ENCODE results near the gene AKR1C8. TPM values are rescaled to one million over a fixed set of nuclear protein-coding genes. Genes with fewer than 3 reads are reported as not detected.

AKR1C8 gene
- polyA plus RNA-seq, 4 donors, result 0.06 TPM; not detected in 3

DNA sequence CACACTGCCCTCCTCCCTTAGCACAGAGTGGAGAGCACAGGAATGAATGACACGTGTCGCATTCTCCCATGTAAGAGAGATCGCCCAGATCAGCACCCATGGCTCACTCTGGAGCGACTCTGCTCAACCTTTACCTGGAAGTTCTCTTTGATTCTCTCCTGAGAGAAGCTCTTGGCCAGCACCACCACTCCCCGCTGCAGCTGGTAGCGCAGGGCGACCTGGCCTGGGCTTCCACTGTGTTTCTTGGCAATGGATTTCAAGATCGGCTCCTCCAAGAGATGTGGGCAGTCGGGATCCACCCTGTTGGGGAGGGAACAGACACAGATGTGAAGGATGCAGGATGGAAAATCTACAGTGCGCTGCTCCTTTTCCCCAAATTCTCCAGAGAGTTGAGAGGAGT, 27.4 kb downstream of the AKR1C8 start:
- Histone ChIP-seq H3K36me3 (ENCODE audit: control insufficient read depth in 3 of 3, insufficient read depth in 2 of 3, low read depth in 1 of 3, low read length in 3 of 3) (no peaks in the 10 kb centered on the region), H3K27ac (ENCODE audit: low read depth in 1 of 3, low read length in 2 of 3) (no peak overlapping the region), H3K4me3 (ENCODE audit: low read depth in 1 of 3, low read length in 3 of 3) (no peak overlapping the region), H3K27me3 (ENCODE audit: control insufficient read depth in 3 of 3, insufficient read depth in 3 of 3, low read length in 3 of 3) (no peaks in the 10 kb centered on the region), H3K4me1 (ENCODE audit: control insufficient read depth in 3 of 3, insufficient read depth in 2 of 3, low read depth in 1 of 3, low read length in 2 of 3) (no peaks in the 10 kb centered on the region), H3K9me3 (ENCODE audit: control insufficient read depth in 2 of 2, insufficient read depth in 1 of 2, low read depth in 1 of 2, low read length in 1 of 2) (peaks cover 0 to 17% of the 10 kb centered on the region in 2 donors)
- DNase-seq, result no peak
- 78 to 91% (median 84%) methylated on average over 10 of the region's 10 CpGs for WGBS, 3 donors
- no peak for FAIRE-seq

DNA sequence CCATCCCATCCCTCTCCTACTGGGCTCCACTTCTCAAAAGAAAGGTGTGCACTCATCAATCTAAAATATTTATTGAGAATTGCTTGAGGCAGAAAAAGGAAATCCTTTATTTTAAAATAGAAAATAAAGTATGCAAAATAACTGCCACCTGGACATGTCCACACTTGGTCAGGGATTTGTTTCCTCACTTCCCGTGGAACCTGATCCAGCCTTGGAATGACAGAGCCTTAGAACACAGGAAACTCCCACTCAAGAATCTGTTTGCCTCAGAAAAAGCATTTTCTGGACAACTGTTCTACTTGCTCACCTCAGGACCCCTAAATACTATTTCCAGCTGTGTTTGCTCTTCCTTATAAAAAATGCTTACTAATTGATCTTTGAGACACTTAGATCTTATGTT, 29.0 kb downstream of the AKR1C8 start:
- H3K27ac ChIP-seq (ENCODE audit: low read depth in 1 of 3, low read length in 2 of 3), result no peak overlapping the region
- no peak for DNase-seq
- H3K4me3 ChIP-seq (ENCODE audit: low read depth in 1 of 3, low read length in 3 of 3), result no peak overlapping the region
- no peaks in the 10 kb centered on the region for H3K4me1 ChIP-seq (ENCODE audit: control insufficient read depth in 3 of 3, insufficient read depth in 2 of 3, low read depth in 1 of 3, low read length in 2 of 3)
- H3K36me3 ChIP-seq (ENCODE audit: control insufficient read depth in 3 of 3, insufficient read depth in 2 of 3, low read depth in 1 of 3, low read length in 3 of 3), result no peaks in the 10 kb centered on the region
- H3K27me3 ChIP-seq (ENCODE audit: control insufficient read depth in 3 of 3, insufficient read depth in 3 of 3, low read length in 3 of 3), result no peaks in the 10 kb centered on the region
- 21 to 64% (median 54%) methylated on average over 1 of the region's 1 CpG for WGBS, 3 donors
- peaks cover 0 to 16% of the 10 kb centered on the region in 2 donors for H3K9me3 ChIP-seq (ENCODE audit: control insufficient read depth in 2 of 2, insufficient read depth in 1 of 2, low read depth in 1 of 2, low read length in 1 of 2)
- FAIRE-seq, result no peak

DNA sequence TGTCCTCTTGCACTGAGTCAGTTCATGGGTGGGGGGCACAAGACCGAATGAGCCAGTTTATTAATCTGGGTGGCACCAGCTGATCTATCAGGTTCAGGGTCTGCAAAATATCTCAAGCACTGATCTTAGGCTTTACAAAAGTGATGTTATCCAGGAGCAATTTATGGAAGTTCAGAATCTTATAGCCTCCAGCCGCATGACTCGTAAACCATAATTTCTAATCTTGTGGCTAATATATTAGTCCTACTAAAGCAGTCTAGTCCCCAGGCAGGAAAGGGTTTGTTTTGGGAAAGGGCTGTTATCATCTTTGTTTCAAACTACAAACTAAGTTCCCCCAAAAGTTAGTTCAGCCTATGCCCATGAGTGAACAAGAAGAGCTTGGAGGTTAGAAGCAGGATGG, 33.9 kb downstream of the AKR1C8 start:
- FAIRE-seq, result no peak
- H3K4me3 ChIP-seq (ENCODE audit: low read depth in 1 of 3, low read length in 3 of 3), result no peak overlapping the region
- H3K4me1 ChIP-seq (ENCODE audit: control insufficient read depth in 3 of 3, insufficient read depth in 2 of 3, low read depth in 1 of 3, low read length in 2 of 3), result peaks cover 0 to 19% (median 0%) of the 10 kb centered on the region in 3 donors
- no peak for DNase-seq
- 94 to 96% (median 95%) methylated on average over 3 of the region's 3 CpGs for WGBS, 3 donors
- H3K27me3 ChIP-seq (ENCODE audit: control insufficient read depth in 3 of 3, insufficient read depth in 3 of 3, low read length in 3 of 3), result no peaks in the 10 kb centered on the region
- H3K36me3 ChIP-seq (ENCODE audit: control insufficient read depth in 3 of 3, insufficient read depth in 2 of 3, low read depth in 1 of 3, low read length in 3 of 3), result no peaks in the 10 kb centered on the region
- H3K9me3 ChIP-seq (ENCODE audit: control insufficient read depth in 2 of 2, insufficient read depth in 1 of 2, low read depth in 1 of 2, low read length in 1 of 2), result peaks cover 0 to 22% of the 10 kb centered on the region in 2 donors
- H3K27ac ChIP-seq (ENCODE audit: low read depth in 1 of 3, low read length in 2 of 3), result no peak overlapping the region

DNA sequence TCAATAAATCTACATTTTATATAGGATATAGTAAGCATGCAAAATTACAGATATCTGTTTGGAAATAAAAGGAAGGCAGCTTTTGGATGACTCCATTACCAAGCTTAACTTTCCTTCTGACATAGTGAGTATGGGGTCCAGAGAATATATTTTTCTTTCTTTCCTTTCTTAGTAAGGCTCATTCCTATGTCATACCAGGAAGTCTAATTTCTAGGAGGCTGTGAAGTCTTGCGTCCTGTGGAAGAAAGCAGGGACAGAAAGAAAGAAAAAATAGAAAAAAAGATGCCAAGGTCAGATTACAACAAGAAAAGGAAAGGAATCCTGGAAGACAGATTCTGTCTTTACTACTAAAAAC, 36.3 kb downstream of the AKR1C8 start:
- Histone ChIP-seq H3K4me3 (ENCODE audit: low read depth in 1 of 3, low read length in 3 of 3) (no peak overlapping the region), H3K9me3 (ENCODE audit: control insufficient read depth in 2 of 2, insufficient read depth in 1 of 2, low read depth in 1 of 2, low read length in 1 of 2) (peaks cover 0 to 22% of the 10 kb centered on the region in 2 donors), H3K27me3 (ENCODE audit: control insufficient read depth in 3 of 3, insufficient read depth in 3 of 3, low read length in 3 of 3) (no peaks in the 10 kb centered on the region), H3K36me3 (ENCODE audit: control insufficient read depth in 3 of 3, insufficient read depth in 2 of 3, low read depth in 1 of 3, low read length in 3 of 3) (no peaks in the 10 kb centered on the region), H3K27ac (ENCODE audit: low read depth in 1 of 3, low read length in 2 of 3) (peak overlapping the region in 2 of 3 donors; percentile 16 to 55), H3K4me1 (ENCODE audit: control insufficient read depth in 3 of 3, insufficient read depth in 2 of 3, low read depth in 1 of 3, low read length in 2 of 3) (peaks cover 0 to 19% (median 0%) of the 10 kb centered on the region in 3 donors)
- WGBS, 3 donors, result 12 to 55% (median 38%) methylated on average over 1 of the region's 1 CpG
- DNase-seq (peak in 1 of 2 donors; percentile 10), FAIRE-seq (no peak)

DNA sequence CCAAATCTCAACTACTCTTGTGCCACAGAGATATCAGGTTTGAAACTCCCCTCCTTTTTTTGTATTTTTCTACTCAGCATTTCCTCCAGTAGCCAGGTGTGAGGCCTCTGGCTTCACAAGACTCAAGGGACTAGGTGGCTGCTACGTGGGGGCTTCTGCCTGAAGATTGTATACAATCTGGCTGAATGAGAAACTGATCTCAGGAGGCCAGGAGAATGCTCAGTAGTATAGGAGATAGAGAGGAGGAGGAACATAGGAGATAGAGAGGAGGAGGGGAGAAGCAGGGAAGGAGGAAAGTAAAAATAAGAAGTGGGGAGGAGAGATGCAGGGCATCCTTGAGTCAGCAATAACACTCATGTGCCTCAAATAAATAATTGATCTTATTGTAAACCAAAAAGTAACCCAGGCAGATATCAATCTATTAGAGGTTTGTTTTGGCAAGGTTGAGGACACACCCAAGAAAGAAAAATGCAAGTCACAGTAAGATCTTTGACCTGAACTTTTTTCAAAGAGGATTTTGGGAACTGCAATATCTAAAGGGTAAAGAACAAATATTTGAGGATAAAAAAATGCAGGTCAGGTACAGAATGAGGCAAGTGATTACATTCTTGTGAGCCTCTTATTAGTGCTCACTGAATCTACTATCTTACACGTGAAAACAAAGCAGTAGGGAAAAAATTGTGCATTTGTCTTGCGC, 36.8 kb downstream of the AKR1C8 start:
- H3K36me3 ChIP-seq (ENCODE audit: control insufficient read depth in 3 of 3, insufficient read depth in 2 of 3, low read depth in 1 of 3, low read length in 3 of 3), result no peaks in the 10 kb centered on the region
- peaks cover 0 to 19% (median 0%) of the 10 kb centered on the region in 3 donors for H3K4me1 ChIP-seq (ENCODE audit: control insufficient read depth in 3 of 3, insufficient read depth in 2 of 3, low read depth in 1 of 3, low read length in 2 of 3)
- FAIRE-seq, result no peak
- peak overlapping the region; percentile 6 to 76 (median 67) for H3K27ac ChIP-seq (ENCODE audit: low read depth in 1 of 3, low read length in 2 of 3)
- no peak overlapping the region for H3K4me3 ChIP-seq (ENCODE audit: low read depth in 1 of 3, low read length in 3 of 3)
- peak; percentile 8 to 75 for DNase-seq
- H3K9me3 ChIP-seq (ENCODE audit: control insufficient read depth in 2 of 2, insufficient read depth in 1 of 2, low read depth in 1 of 2, low read length in 1 of 2), result peaks cover 0 to 22% of the 10 kb centered on the region in 2 donors
- no peaks in the 10 kb centered on the region for H3K27me3 ChIP-seq (ENCODE audit: control insufficient read depth in 3 of 3, insufficient read depth in 3 of 3, low read length in 3 of 3)
- WGBS, 3 donors, result 31 to 47% (median 43%) methylated on average over 3 of the region's 3 CpGs

DNA sequence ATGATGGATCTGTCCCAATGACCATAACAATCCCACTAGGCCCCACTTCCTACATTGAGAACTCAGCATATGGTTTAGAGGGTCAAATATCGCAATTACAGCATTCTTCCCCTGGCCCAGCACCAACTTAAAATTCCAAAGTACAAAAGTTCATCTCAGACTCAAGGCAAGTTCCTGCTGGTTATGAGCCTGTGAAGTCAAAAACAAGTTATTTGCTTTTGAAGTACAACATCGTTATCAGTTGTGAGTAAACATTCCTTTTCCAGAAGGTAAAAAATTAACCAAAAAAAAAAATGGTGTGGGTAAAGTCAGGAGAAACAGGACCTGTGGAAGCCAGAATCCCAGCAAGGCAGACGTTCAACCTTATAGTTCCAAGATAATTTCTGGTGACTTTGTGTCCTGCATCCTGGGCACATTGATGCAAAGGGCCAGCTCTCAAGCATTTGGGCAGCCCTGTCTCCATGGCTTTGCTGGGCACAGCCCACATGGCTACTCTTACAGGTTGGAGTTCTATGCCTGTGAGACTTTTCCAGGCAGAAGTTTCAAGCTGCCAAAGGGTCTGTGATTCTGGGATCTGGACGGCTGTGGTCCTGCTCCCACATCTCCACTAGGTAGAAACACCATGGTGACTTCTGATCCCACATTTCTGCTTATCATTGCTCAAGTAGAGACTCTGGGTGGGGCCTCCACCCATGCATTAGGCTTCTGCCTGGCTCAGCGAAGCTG, 37.5 kb downstream of the AKR1C8 start:
- H3K4me3 ChIP-seq (ENCODE audit: low read depth in 1 of 3, low read length in 3 of 3), result no peak overlapping the region
- H3K4me1 ChIP-seq (ENCODE audit: control insufficient read depth in 3 of 3, insufficient read depth in 2 of 3, low read depth in 1 of 3, low read length in 2 of 3), result peaks cover 0 to 19% (median 0%) of the 10 kb centered on the region in 3 donors
- H3K27me3 ChIP-seq (ENCODE audit: control insufficient read depth in 3 of 3, insufficient read depth in 3 of 3, low read length in 3 of 3), result no peaks in the 10 kb centered on the region
- H3K27ac ChIP-seq (ENCODE audit: low read depth in 1 of 3, low read length in 2 of 3), result peak overlapping the region; percentile 27 to 76 (median 67)
- DNase-seq (peak; percentile 79 to 90), FAIRE-seq (no peak)
- 14 to 59% (median 24%) methylated on average over 5 of the region's 5 CpGs for WGBS, 3 donors
- peaks cover 0 to 22% of the 10 kb centered on the region in 2 donors for H3K9me3 ChIP-seq (ENCODE audit: control insufficient read depth in 2 of 2, insufficient read depth in 1 of 2, low read depth in 1 of 2, low read length in 1 of 2)
- no peaks in the 10 kb centered on the region for H3K36me3 ChIP-seq (ENCODE audit: control insufficient read depth in 3 of 3, insufficient read depth in 2 of 3, low read depth in 1 of 3, low read length in 3 of 3)

DNA sequence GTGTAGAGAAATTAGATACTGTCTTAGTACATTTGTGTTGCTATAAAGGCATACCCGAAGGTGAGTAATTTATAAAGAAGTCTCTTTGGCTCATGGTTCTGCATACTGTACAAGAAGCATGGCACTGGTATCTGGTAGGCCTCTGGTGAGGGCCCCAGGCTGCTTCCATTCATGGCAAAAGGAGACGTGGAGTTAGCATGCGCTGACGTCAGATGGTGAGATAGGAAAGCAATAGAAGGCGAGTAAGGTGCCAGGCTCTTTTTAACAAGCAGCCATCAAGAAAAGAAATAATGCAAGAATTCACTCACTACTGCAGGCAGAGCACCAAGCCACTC, 38.1 kb downstream of the AKR1C8 start:
- H3K4me1 ChIP-seq (ENCODE audit: control insufficient read depth in 3 of 3, insufficient read depth in 2 of 3, low read depth in 1 of 3, low read length in 2 of 3), result peaks cover 0 to 22% (median 2%) of the 10 kb centered on the region in 3 donors
- H3K4me3 ChIP-seq (ENCODE audit: low read depth in 1 of 3, low read length in 3 of 3), result no peak overlapping the region
- peak overlapping the region in 2 of 3 donors; percentile 5 to 37 for H3K27ac ChIP-seq (ENCODE audit: low read depth in 1 of 3, low read length in 2 of 3)
- FAIRE-seq (no peak), DNase-seq (no peak)
- H3K27me3 ChIP-seq (ENCODE audit: control insufficient read depth in 3 of 3, insufficient read depth in 3 of 3, low read length in 3 of 3), result no peaks in the 10 kb centered on the region
- peaks cover 0 to 22% of the 10 kb centered on the region in 2 donors for H3K9me3 ChIP-seq (ENCODE audit: control insufficient read depth in 2 of 2, insufficient read depth in 1 of 2, low read depth in 1 of 2, low read length in 1 of 2)
- H3K36me3 ChIP-seq (ENCODE audit: control insufficient read depth in 3 of 3, insufficient read depth in 2 of 3, low read depth in 1 of 3, low read length in 3 of 3), result no peaks in the 10 kb centered on the region
- WGBS, 3 donors, result 37 to 64% (median 55%) methylated on average over 5 of the region's 5 CpGs

DNA sequence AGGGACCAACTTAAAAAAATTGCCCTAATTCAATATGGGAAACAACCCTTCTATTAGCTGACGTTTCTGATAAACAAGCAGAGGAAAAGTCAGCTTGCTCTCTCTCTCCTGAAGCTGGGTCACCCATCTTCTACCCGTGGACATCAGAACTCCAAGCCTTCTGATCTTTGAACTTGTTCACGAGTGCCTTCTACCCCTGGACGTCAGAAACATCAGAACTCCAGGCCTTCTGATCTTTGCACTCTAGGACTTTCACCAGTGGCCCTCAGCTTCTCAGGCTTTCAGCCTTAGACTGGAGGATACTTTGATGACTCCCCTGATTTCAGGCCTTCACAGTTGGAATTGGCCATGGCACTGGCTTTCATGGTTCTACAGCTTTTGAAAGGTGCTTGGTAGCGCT, 41.8 kb downstream of the AKR1C8 start:
- WGBS, 3 donors, result 33 to 56% (median 41%) methylated on average over 5 of the region's 5 CpGs
- peaks cover 0 to 14% of the 10 kb centered on the region in 2 donors for H3K9me3 ChIP-seq (ENCODE audit: control insufficient read depth in 2 of 2, insufficient read depth in 1 of 2, low read depth in 1 of 2, low read length in 1 of 2)
- no peak overlapping the region for H3K4me3 ChIP-seq (ENCODE audit: low read depth in 1 of 3, low read length in 3 of 3)
- H3K27me3 ChIP-seq (ENCODE audit: control insufficient read depth in 3 of 3, insufficient read depth in 3 of 3, low read length in 3 of 3), result no peaks in the 10 kb centered on the region
- no peaks in the 10 kb centered on the region for H3K36me3 ChIP-seq (ENCODE audit: control insufficient read depth in 3 of 3, insufficient read depth in 2 of 3, low read depth in 1 of 3, low read length in 3 of 3)
- H3K27ac ChIP-seq (ENCODE audit: low read depth in 1 of 3, low read length in 2 of 3), result no peak overlapping the region
- peaks cover 0 to 21% (median 5%) of the 10 kb centered on the region in 3 donors for H3K4me1 ChIP-seq (ENCODE audit: control insufficient read depth in 3 of 3, insufficient read depth in 2 of 3, low read depth in 1 of 3, low read length in 2 of 3)
- FAIRE-seq (no peak), DNase-seq (peak; percentile 5 to 86)

Data from small intestine (tissue), 7 donors.